ENCODE results near the gene TIMM10B. TPM values are rescaled to one million over a fixed set of nuclear protein-coding genes. Genes with fewer than 3 reads are reported as not detected.

TIMM10B gene
- total and polyA plus RNA-seq, 2 donors (not counting 1 experiment from before 2014, with no cell fraction given): 40.9 to 47.4 TPM

- Histone ChIP-seq H3K36me3 (ENCODE audit: control insufficient read depth, insufficient read depth, low read length) (no peaks in the 10 kb centered on the region), H3K27me3 (ENCODE audit: control insufficient read depth, insufficient read depth, low read length) (no peaks in the 10 kb centered on the region), H3K4me1 (ENCODE audit: control insufficient read depth, extremely low read depth, insufficient read depth, low read length) (no peaks in the 10 kb centered on the region), H3K79me2 (ENCODE audit: control insufficient read depth, insufficient read depth, low read length) (no peaks in the 10 kb centered on the region), H4K20me1 (ENCODE audit: control insufficient read depth, extremely low read depth, insufficient read depth, low read length) (no peaks in the 10 kb centered on the region), H2AFZ (ENCODE audit: low read length) (no peak within 1 kb of the TSS), H3K9me3 (ENCODE audit: control insufficient read depth, insufficient read depth, low read depth, low read length) (no peaks in the 10 kb centered on the region), H3K4me3 (replicated peaks in 1 of 4; ENCODE audit: control extremely low read depth in 1 of 4, insufficient read depth in 1 of 4, low read depth in 3 of 4, low read length in 4 of 4) (no peak within 1 kb of the TSS), H3K9ac (ENCODE audit: insufficient read depth, low read length) (no peak within 1 kb of the TSS), H3K4me2 (ENCODE audit: extremely low read depth, insufficient read depth, low read length) (no peak within 1 kb of the TSS), H3K27ac (ENCODE audit: insufficient read depth, low read length) (no peak within 1 kb of the TSS)
- DNase-seq (ENCODE audit: low read depth in 2 of 2): no peak
- TF ChIP-seq EZH2 (IDR thresholded peaks at IDR 0.05; ENCODE audit: low read length, missing control alignments): no peak
- no peak for TF ChIP-seq CTCF (conservative IDR thresholded peaks at IDR 0.05 in 1 of 2, IDR thresholded peaks at IDR 0.05 in 1 of 2; ENCODE audit: low read depth in 1 of 2, low read length in 2 of 2)
These were observed 40.4 kb upstream of the TIMM10B start, which contains the start of gene HPX for GRCh38 chr11:6440906-6441358. TSS of gene HPX (minus strand) at chr11:6440987. CDS start at chr11:6440963, 24 bp downstream.

GRCh38 chr11:6442441-6442840 lies 38.9 kb upstream of the TIMM10B start:
- H3K27me3 ChIP-seq (ENCODE audit: control insufficient read depth, insufficient read depth, low read length): no peaks in the 10 kb centered on the region
- H3K36me3 ChIP-seq (ENCODE audit: control insufficient read depth, insufficient read depth, low read length): no peaks in the 10 kb centered on the region
- no peaks in the 10 kb centered on the region for H3K9me3 ChIP-seq (ENCODE audit: control insufficient read depth, insufficient read depth, low read depth, low read length)
- H3K27ac ChIP-seq (ENCODE audit: insufficient read depth, low read length): no peak overlapping the region
- H3K4me3 ChIP-seq (replicated peaks in 1 of 4; ENCODE audit: control extremely low read depth in 1 of 4, insufficient read depth in 1 of 4, low read depth in 3 of 4, low read length in 4 of 4): no peak overlapping the region
- TF ChIP-seq EZH2 (IDR thresholded peaks at IDR 0.05; ENCODE audit: low read length, missing control alignments): no peak
- no peak for TF ChIP-seq CTCF (conservative IDR thresholded peaks at IDR 0.05 in 1 of 2, IDR thresholded peaks at IDR 0.05 in 1 of 2; ENCODE audit: low read depth in 1 of 2, low read length in 2 of 2)
- H2AFZ ChIP-seq (ENCODE audit: low read length): no peak overlapping the region
- no peaks in the 10 kb centered on the region for H3K79me2 ChIP-seq (ENCODE audit: control insufficient read depth, insufficient read depth, low read length)
- no peak overlapping the region for H3K9ac ChIP-seq (ENCODE audit: insufficient read depth, low read length)
- DNase-seq (ENCODE audit: low read depth in 2 of 2): no peak
- no peak overlapping the region for H3K4me2 ChIP-seq (ENCODE audit: extremely low read depth, insufficient read depth, low read length)
- no peaks in the 10 kb centered on the region for H3K4me1 ChIP-seq (ENCODE audit: control insufficient read depth, extremely low read depth, insufficient read depth, low read length)
- H4K20me1 ChIP-seq (ENCODE audit: control insufficient read depth, extremely low read depth, insufficient read depth, low read length): no peaks in the 10 kb centered on the region

GRCh38 chr11:6443269-6444003 lies 37.9 kb upstream of the TIMM10B start:
- no peak overlapping the region for H3K4me2 ChIP-seq (ENCODE audit: extremely low read depth, insufficient read depth, low read length)
- H3K9me3 ChIP-seq (ENCODE audit: control insufficient read depth, insufficient read depth, low read depth, low read length): no peaks in the 10 kb centered on the region
- peak; percentile 45 to 61 for DNase-seq (ENCODE audit: low read depth in 2 of 2)
- H3K27ac ChIP-seq (ENCODE audit: insufficient read depth, low read length): no peak overlapping the region
- no peak overlapping the region for H3K9ac ChIP-seq (ENCODE audit: insufficient read depth, low read length)
- H4K20me1 ChIP-seq (ENCODE audit: control insufficient read depth, extremely low read depth, insufficient read depth, low read length): no peaks in the 10 kb centered on the region
- no peaks in the 10 kb centered on the region for H3K79me2 ChIP-seq (ENCODE audit: control insufficient read depth, insufficient read depth, low read length)
- H2AFZ ChIP-seq (ENCODE audit: low read length): no peak overlapping the region
- no peaks in the 10 kb centered on the region for H3K27me3 ChIP-seq (ENCODE audit: control insufficient read depth, insufficient read depth, low read length)
- no peaks in the 10 kb centered on the region for H3K36me3 ChIP-seq (ENCODE audit: control insufficient read depth, insufficient read depth, low read length)
- no peaks in the 10 kb centered on the region for H3K4me1 ChIP-seq (ENCODE audit: control insufficient read depth, extremely low read depth, insufficient read depth, low read length)
- H3K4me3 ChIP-seq (replicated peaks in 1 of 4; ENCODE audit: control extremely low read depth in 1 of 4, insufficient read depth in 1 of 4, low read depth in 3 of 4, low read length in 4 of 4): no peak overlapping the region
- TF ChIP-seq EZH2 (IDR thresholded peaks at IDR 0.05; ENCODE audit: low read length, missing control alignments): no peak
- TF ChIP-seq CTCF (conservative IDR thresholded peaks at IDR 0.05 in 1 of 2, IDR thresholded peaks at IDR 0.05 in 1 of 2; ENCODE audit: low read depth in 1 of 2, low read length in 2 of 2): peak; percentile 76 to 92

All from fibroblast of lung (primary cell).